GM21723 (cell line): ENCODE measurements around the gene PROM1.
A peak's percentile ranks its signal among the peaks of the same experiment; 100 is the strongest.

ENCODE experiments used
- ATAC-seq: cut with Tn5 transposase; IDR thresholded peaks from one replicate; pipeline ENCODE4 v1.9.1; 2021; ENCODE audit warnings: mild to moderate bottlenecking, moderate library complexity; ENCODE audit not compliant: unreplicated experiment

Gene PROM1

DNA sequence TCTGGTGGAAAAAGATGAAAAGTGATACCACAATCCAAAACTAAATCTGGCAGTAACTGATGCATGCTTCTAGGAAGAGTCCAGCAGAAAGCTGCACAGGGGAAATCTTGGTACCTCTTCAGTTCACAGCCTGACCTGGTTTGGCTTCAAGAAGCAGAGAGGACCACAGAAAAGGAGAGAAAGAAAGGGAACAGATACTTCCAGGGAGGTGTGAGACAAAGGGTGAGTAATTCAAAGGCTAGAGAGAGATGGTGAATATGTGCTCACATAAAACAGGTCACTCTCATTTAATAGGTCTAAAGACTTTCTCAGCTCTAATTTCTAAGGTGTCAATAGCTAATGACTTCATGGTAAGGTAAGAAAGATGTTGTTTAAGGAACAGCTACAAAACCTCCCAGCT is 132.0 kb downstream of the PROM1 start:
- ATAC-seq: no peak

DNA sequence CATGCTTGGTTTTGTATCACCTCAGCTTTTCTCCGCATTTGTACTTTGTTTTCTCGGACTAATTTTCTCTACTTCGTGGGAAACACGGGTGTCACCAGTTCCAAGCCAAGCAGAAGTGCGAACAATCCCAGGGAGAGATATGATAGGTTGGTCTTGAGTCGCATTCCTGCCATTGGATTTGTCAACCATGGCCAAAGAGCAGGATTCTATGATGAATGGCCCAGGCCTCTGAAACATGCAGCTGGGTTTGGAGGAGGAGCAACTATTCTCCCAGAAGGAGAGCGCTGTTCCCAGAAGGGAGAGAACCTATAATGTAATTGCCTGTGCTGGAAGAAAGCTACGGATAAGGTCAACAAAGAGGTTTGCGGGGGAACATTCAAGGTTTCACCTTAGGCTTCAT is 135.0 kb downstream of the PROM1 start:
- no peak for ATAC-seq

DNA sequence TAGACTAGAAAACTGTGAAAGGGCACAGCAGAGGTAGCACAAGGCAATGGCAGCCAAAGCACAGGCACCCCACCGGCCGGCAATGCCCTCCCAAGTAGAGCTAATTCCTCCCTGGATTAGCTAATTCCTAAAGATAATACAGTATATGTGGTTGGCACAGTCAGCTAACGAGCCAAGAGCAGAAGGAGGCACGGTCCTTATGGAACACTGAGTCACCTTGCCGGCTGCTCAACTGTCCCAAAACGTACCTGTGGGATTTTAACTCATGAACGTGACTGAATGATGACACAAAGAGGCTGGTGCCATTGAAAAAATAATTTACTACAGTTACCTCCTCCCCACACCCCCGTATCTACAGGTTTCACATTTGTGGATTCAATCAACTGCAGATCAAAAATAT is 136.1 kb downstream of the PROM1 start:
- ATAC-seq: no peak

DNA sequence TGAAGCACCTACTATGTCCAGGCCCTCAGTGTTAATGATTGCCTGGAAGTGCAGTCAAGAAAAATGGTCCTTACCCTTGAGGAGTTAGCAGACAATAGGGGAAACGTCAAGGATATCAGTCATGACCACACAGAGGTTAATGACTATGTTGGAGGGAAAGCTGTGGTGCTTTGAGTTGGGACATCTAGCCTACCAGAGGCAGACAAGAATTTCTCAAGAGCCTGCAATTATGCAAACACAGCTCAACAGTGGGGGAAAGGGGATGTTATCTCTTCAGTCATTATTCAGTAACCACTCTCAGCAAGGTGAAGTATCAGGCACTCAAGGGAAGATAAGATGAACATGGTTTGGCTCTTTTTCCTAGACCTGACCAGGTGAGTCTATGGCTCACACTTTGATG is 138.3 kb downstream of the PROM1 start:
- no peak for ATAC-seq

DNA sequence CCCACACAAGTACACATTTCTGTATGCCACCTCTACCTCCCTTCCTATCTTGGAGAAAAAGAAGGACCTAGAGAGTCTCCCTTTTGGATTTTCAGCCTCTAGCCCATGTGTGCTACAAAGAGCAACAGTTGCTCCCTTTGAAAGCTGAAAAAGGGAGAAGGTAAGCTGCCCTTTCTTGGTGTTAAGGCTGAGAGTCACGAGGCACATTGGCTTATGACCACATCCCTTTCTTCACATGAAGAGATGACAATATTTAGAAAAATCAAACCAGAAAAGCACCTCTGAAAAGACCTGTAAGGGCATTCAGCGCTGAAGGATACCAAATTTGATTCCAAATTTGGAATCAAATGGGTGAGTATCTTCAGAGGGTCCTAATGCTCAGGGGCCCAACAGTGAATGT is 138.9 kb downstream of the PROM1 start:
- no peak for ATAC-seq

DNA sequence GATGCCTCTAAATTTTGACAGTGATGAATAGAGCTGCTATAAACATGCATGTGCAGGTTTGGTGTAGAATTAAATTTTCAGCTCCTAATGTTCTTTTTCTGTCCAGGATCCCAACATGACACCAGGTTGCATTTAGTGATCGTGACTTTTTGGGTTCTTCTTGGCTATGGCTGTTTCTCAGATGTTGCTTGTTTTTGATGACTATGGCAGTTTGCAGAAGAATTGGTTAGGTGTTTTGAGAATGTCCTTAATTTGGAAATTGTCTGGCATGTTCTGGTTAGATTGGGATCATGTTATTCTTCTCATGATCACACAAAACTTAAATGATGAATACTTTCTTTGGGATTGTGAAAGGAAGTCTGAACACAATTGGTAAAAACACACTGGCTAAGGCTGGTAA is 141.5 kb downstream of the PROM1 start:
- ATAC-seq: no peak

DNA sequence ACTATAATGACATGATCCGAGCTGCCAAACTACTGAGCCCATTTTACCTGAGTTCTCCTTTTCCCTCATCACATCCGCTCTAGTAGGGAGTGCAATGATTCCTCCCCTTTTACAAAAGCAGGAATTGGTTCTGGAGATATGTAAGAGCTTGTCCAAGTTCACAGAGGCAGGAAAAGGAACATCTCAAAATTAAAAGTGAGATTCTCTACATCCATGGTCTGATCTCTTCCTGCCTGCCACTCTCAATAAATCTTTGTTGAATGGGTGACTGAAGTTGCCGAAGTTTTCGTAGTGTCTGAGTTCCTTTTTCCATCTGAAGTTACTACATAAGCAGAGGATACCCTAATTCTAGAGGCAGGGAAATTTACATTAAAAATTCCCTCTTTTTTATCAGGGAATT is 145.2 kb downstream of the PROM1 start, which contains the start of gene FGFBP1:
FGFBP1 (minus strand) TSS at position 101 of the 400 bp plus-strand sequence. CDS start 2,108 bp downstream, outside the sequence.
- no peak for ATAC-seq

DNA sequence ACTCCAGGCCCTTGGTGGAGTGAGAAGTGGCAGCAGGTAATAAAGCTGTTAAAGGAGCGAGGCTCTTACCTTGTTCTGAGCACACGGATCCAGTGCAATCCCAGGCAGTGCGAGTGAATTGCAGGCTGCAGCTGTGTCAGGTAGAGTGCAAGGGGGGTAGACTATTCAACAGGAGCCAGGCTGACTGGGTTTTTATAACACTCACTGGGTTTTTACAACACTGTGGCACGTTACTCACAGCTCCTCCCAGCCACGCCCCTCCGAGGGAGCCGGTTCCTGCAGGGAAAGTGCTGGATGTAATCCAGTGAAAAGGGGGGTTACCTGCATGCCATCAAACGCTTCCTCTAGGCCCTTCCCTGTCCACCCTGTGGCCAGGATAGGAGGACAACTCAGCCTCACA is 145.6 kb downstream of the PROM1 start:
- no peak for ATAC-seq

DNA sequence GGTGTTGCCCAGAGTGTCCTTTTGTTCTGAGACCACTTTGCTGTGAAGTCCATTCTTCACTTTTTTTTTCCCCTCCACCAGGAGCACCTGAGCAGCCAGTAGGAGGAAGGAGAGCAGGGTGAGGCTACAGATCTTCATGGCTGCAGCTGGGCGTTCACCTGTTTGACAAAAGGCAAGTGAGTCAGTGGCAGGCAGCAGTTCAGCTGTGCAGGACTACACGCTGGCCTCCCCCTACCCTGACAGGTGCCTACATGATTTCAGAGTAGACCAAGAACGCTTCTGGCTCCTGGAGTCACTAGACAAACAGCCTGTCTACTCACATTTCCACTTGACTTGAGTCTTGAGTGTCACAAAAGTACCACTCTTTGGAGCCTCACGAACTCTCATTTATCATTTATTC is 147.3 kb downstream of the PROM1 start:
- ATAC-seq: no peak

DNA sequence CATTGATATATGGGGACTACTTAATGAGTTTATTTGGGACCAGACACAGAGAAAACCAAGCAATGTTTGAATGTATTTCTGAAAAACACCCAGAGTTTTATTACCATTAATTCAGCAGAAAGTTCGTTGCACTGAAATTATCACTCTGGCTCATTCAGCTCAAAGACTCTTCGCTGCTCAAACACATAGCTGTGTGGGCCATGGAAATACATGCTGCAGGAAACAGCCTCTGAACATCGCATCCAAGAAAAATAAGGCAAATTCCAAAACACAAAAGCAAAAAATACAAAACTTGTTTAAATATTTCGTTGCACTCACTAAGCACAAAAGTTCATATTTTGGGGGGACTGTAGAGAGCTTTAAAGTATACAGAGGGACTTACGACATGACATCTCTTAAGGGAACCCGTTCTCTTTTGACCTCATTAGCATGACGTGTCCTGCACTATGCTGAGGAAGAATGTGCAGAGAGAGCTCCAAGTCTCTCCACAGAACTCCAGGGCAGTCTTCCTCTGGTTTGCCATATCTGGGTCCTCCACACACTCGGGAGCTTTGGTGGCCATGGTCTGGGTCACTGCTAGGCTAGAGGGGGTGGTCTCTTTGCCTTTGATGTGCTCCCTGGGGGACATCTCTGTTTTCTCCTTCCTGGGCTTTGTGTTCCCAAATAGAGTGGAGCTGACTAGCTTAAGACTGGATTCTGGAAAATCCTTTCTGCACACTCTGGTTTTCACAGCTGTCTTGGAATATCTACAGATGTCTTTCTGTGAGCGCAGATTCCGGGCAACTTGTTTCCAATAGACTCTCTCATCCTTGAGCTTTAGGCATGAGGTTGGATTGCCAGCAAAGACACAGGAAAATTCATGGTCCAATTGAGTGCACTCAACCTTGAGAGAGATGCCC is 148.1 kb downstream of the PROM1 start:
- ATAC-seq: no peak

DNA sequence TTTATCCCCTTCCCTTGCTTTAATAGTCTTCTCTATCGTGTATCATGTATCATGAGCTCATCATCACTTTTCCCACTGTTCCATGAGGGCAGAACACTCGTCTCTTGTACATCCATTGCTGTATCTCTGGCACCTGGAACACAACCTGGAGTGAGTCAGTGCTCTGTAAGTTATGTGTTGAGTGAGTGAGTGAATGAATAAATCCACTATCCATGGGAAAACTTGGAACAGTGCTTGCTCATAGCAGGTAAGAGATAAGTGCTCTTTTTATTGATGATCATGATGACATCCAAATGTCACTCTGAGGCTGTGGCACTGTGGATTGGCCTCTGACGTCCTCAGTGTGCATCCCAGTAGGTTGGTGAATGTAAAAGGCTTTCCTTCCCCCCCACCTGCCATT is 149.6 kb downstream of the PROM1 start:
- no peak for ATAC-seq

DNA sequence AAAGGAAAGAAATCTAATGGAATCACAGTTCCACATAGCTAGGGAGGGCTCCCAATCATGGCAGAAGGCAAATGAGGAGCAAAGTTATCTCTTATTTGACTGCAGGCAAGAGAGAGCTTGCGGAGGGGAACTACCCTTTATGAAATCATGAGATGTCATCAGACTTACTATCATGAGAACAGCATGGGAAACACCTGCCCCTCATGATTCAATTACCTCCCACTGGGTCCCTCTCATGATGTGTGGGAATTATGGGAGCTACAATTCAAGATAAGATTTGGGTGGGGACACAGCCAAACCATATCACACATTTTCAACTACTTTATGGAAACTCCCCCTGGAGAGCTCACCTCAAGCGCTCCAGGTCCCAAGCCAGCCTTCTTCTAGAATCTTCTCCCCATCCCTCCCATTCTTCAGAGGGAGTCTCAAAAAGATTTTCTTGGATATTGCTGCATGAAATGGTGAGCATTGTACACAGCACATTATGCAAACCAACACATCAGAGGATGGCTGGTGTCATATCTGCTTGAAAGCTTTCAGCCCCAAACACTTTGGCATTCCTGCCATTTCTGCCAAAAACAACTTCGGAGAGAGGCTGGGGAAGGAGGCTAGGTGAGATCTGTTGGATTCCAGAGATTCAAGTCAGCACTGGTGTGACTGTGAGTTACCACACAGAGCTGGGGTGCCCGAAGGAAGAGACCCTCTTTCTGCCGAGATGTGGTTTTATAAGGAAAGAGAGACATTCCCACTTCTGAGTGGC is 152.2 kb downstream of the PROM1 start:
- no peak for ATAC-seq

DNA sequence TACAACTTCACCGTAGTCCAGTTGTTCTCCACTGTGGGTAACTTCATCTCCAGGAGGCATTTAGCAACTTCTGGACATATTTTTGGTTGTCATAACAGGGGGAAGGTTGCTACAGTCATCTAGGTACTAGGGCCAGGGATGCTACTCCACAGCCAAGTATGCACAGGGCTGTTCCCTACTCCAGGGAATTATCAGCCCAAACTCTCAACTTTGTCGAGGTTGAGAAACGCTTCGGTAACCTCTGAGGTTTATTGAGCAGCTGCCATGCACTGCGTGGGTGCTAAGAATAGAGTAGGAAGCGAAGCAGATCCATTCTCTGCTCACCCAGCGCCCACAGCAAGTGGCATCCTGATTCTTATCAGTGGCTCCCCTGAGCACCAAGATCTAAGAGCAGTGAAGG is 153.5 kb downstream of the PROM1 start:
- ATAC-seq: peak; percentile 51

DNA sequence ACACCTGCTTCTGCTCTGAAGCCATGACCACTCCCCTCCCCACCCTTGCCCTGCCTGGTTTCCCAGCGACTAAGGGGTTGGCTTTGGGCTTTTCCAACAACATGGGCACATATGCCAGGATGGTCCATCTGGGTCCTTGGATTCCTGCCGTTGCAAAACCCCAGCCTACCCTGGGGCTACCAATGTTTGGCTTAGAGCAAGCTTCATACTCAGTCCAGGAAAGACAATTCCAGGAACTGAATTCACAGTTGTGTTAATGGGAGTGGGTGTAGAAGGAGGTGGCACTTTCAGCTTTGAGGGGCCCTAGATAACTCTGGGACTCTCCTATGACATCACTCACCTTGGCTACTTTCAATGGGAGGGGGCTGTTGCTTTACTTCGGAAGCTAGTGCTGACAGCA is 154.3 kb downstream of the PROM1 start:
- ATAC-seq: no peak

DNA sequence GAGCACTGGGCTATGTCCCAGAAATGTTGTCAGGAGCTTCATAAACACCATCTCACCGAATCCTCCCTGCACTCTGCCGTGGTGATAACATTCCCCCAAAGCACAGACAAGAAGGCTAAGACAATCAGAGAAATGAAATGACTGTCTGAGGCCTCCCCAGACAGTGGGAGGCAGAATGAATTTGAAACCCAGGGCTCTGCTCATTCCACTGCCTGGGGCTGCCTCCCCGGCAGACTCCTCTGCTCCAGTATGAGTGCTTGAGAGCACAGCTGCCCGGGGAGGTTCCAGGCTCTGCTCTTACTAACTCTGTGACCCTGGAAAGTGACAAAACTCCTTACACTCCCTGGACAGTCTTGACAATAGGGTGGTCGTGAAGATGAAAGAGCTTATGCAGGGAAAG is 154.9 kb downstream of the PROM1 start:
- ATAC-seq: no peak

DNA sequence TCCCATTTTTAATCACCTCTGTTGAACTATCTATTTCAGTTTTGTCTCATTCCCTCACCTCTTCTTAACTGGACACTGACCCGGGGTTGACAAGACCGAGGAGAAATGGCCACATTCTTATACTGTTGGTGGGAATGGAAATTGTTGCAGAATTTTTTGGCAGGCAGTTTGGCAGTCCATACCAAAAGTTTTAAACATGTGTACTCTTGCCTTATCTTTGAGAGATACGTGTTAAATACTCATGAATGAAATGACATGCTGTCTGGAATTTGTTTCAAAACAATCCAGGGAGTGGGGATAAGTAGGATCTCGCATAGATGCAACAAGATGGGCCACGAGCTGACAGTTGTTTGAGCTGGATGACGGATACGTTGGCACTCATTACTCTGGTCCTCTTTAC is 157.3 kb downstream of the PROM1 start:
- ATAC-seq: no peak

DNA sequence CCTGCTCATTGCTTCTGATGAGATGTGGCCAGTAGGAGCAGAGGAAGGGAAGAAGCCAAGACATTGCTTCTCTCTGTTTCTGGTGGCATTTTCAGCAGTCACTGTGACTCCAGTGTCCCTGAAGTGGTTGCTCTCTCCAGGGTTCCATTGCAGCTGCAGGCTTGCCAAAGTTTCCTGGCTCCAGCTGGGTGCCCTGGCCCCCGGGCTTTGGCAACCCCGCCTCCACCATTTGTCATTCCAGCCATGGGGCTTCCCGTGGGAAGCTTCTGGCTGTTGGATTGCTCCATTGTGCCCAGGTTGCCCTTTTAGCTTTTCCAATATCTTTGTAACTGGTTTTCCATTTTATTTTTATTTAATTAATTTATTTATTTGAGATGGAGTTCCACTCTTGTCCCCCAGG is 158.0 kb downstream of the PROM1 start:
- no peak for ATAC-seq

DNA sequence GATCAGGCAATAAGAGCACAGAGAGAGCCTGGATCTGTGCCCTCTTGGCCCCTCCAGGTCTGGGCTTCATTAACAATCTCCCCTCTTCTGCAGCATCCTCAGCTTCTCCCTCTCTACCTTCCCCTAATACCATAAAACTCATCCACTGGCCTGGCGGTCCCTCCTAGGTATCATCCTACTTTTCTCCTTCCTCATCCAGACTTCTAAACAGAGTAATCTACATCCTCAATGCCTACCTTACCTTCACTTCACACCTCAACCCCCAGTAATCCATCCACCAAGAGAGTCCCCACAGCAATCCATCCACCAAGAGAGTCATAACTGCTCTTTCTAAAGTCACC is 162.3 kb downstream of the PROM1 start:
- no peak for ATAC-seq

DNA sequence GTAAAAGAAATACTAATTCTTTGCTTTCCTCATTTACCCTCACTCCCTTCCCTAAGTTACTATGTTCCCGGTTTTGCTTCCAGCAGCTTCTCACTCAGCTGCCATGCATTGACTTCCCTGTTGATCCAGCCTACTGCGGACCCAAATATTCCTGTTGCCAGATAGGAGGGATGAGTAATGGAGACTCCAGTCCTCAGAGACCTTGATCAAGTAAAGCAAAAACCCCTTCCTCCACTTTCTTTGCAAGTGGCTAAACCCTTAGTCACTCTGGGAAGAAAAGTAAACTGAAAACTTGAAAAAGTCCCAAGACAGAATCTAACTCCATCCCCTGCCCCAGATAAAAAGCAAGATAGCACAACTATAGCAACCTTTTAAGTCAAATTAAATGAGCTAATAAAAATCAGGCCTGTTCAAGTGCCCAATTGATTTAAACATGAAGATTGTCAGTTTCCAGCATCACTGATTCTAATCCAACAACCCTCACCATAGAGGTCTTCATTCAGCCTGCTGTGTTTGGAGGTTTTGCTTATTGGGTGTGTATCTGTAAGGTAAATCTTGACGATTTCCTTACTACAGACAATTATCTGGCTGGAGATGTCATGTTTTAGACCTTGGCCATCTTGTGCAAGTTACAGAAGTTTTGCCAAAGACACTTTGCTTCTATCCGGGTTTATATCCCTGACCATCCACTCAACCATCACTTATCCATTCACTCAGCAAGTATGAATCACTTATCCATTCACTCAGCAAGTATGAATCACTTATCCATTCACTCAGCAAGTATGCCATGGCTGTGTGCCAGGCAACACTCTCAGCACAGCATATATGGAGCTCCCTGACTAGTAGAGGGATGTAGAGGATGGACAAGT is 162.9 kb downstream of the PROM1 start:
- no peak for ATAC-seq

DNA sequence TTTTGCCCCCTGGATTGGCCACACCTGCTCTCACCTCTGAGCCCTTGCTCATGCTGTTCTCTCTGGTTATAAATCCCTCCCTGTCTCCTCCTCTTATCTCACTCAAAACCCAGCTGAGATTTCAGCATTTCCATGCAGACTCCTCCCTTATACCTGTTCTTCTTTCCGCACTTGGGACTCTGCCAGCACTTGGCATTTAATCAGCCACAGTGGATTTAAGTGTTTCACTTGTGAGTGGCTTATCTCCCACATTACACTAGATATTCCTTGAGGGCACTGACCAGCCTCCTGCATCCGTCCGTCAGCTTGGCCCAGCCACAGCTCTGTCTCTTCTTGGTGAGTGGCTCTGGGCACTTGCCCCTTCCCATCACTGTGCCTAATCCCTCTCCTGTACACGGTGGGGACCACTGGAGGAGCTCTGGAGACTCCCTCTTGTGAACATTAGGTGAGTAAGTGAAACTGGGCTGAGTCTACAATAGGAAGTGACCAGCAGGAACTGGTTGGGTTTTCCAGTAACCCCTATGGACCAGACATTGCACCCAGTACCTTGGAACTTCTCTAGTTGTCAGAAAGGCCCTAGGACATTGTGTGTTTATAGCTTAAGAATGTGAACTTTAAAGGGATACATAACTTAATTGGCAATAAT is 165.2 kb downstream of the PROM1 start:
- no peak for ATAC-seq
